H1 (cell line): ENCODE measurements around the gene FMN2.

ENCODE experiments used
- CREB1 ChIP-seq: IDR thresholded peaks from 2 replicates; pipeline ENCODE4 v1.6.1; 2012; ENCODE audit warnings: inconsistent platforms
- NANOG ChIP-seq: IDR thresholded peaks from 2 replicates; pipeline ENCODE4 v1.6.1; 2011; ENCODE audit warnings: low read length, low read depth, mild to moderate bottlenecking, inconsistent platforms; ENCODE audit not compliant: insufficient read depth, poor library complexity, severe bottlenecking
- POLR2A ChIP-seq, 2 experiments: IDR thresholded peaks; 1 replicate in 1 of 2; 2 replicates in 1 of 2; pipeline ENCODE4 v1.6.1; 2011; ENCODE audit warnings: low read depth in 2 of 2, low read length in 2 of 2, mild to moderate bottlenecking in 2 of 2; ENCODE audit errors: control extremely low read depth in 1 of 2
- TAF1 ChIP-seq: IDR thresholded peaks from 2 replicates; pipeline ENCODE4 v1.6.1; 2011; ENCODE audit warnings: mild to moderate bottlenecking, low read depth, low read length

- no peak for TF ChIP-seq TAF1
- no peak for TF ChIP-seq CREB1
- no peak for TF ChIP-seq POLR2A (IDR thresholded peaks at IDR 0.05; ENCODE audit: control extremely low read depth in 1 of 2, low read depth in 2 of 2, low read length in 2 of 2)
- no peak for TF ChIP-seq NANOG
These were observed 144.0 kb downstream of the FMN2 start for GRCh38 chr1:240235521-240236288.
